Thyroid gland (tissue), 4 donors: ENCODE results near the gene ENGASE. TPM values are rescaled to one million over a fixed set of nuclear protein-coding genes. Genes with fewer than 3 reads are reported as not detected.

Source experiments
- DNase-seq, 2 donors: peaks; one replicate each; pipeline ENCODE4 v3.0.0-alpha.2; 2019
- H3K27ac ChIP-seq, 3 donors: fragments of 200-600 bp; sonication (generic); 1 replicate in 2 of 3; 2 replicates in 1 of 3; pipeline ENCODE4 v1.5.1; 2016 to 2019; ENCODE audit warnings: mild to moderate bottlenecking in 1 of 3, moderate library complexity in 1 of 3
- H3K27me3 ChIP-seq: fragments of 200-600 bp; sonication (generic); one replicate; pipeline ENCODE4 v1.5.1; 2019
- H3K36me3 ChIP-seq, 2 donors: fragments of 200-600 bp; sonication (generic); one replicate each; pipeline ENCODE4 v1.5.1; 2016 to 2019
- H3K4me1 ChIP-seq, 2 donors: fragments of 200-600 bp; sonication (generic); one replicate each; pipeline ENCODE4 v1.5.1; 2017 to 2019
- H3K4me3 ChIP-seq, 3 donors: fragments of 200-600 bp; sonication (generic); replicated peaks in 1 of 3; 1 replicate in 2 of 3; 2 replicates in 1 of 3; pipeline ENCODE4 v1.5.1; 2016; ENCODE audit warnings: mild to moderate bottlenecking in 1 of 3
- H3K9me3 ChIP-seq: fragments of 200-600 bp; sonication (generic); one replicate; pipeline ENCODE4 v1.5.1; 2017
- POLR2A ChIP-seq, 2 donors: fragments of 450-650 bp; IDR thresholded peaks; one replicate each; pipeline ENCODE4 v1.6.1; 2017; ENCODE audit warnings: antibody characterized with exemption in 2 of 2, mild to moderate bottlenecking in 2 of 2, moderate library complexity in 1 of 2
- WGBS, 2 donors: methylation state at CpG; one replicate each; pipeline ENCODE4 v1.1.5; 2017; 5-methylcytosine and 5-hydroxymethylcytosine counted together
- intact Hi-C: fragments of 100-400 bp; cut with DNase I; formaldehyde crosslinking; loops from one replicate; pipeline ENCODE4 v1.15.1; 2023
- total RNA-seq, 4 donors: library from RNA; depleted of rRNA; stranded (reverse); fragments of >200 nt; gene quantifications; one replicate each; pipeline ENCODE4 v1.2.3, GENCODE V29; 2016
- TF ChIP-seq, protein P1 (sequence below), 6 experiments: fragments of 200-600 bp in 3 of 6; fragments of 450-650 bp in 3 of 6; sonication (generic) in 3 of 6; IDR thresholded peaks; one replicate each; pipeline ENCODE4 v1.5.1; 2016 to 2019; ENCODE audit warnings: antibody characterized with exemption in 6 of 6, mild to moderate bottlenecking in 2 of 6, inconsistent platforms in 1 of 6, moderate library complexity in 1 of 6

The ENGASE gene
- total RNA-seq, 4 donors from 2014 or later, result 23.9 to 37.1 (median 31.2) TPM

GRCh38 chr17:79036596-79036995 is 38.0 kb upstream of the ENGASE start:
- H3K36me3 ChIP-seq, result no peaks in the 10 kb centered on the region
- no peak for DNase-seq
- no peaks in the 10 kb centered on the region for H3K27me3 ChIP-seq
- H3K27ac ChIP-seq, result no peak overlapping the region
- H3K4me1 ChIP-seq, result peaks cover 0 to 23% of the 10 kb centered on the region in 2 donors
- no peak overlapping the region for H3K4me3 ChIP-seq
- TF ChIP-seq POLR2A (IDR thresholded peaks at IDR 0.05), result no peak
- TF ChIP-seq, protein P1, sequence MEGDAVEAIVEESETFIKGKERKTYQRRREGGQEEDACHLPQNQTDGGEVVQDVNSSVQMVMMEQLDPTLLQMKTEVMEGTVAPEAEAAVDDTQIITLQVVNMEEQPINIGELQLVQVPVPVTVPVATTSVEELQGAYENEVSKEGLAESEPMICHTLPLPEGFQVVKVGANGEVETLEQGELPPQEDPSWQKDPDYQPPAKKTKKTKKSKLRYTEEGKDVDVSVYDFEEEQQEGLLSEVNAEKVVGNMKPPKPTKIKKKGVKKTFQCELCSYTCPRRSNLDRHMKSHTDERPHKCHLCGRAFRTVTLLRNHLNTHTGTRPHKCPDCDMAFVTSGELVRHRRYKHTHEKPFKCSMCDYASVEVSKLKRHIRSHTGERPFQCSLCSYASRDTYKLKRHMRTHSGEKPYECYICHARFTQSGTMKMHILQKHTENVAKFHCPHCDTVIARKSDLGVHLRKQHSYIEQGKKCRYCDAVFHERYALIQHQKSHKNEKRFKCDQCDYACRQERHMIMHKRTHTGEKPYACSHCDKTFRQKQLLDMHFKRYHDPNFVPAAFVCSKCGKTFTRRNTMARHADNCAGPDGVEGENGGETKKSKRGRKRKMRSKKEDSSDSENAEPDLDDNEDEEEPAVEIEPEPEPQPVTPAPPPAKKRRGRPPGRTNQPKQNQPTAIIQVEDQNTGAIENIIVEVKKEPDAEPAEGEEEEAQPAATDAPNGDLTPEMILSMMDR (IDR thresholded peaks at IDR 0.05), result no peak
- intact Hi-C loops, result no loop called here
- 77 to 80% methylated on average over 3 of the region's 3 CpGs for WGBS, 2 donors
- no peaks in the 10 kb centered on the region for H3K9me3 ChIP-seq

- peak overlapping the region in 1 of 3 donors; percentile 59 for H3K27ac ChIP-seq
- DNase-seq, result peak in 1 of 2 donors; percentile 29
- 58 to 83% methylated on average over 5 to 8 of the region's 8 CpGs for WGBS, 2 donors
Measured at GRCh38 chr17:79038545-79039135, 36.0 kb upstream of the ENGASE start.

DNA sequence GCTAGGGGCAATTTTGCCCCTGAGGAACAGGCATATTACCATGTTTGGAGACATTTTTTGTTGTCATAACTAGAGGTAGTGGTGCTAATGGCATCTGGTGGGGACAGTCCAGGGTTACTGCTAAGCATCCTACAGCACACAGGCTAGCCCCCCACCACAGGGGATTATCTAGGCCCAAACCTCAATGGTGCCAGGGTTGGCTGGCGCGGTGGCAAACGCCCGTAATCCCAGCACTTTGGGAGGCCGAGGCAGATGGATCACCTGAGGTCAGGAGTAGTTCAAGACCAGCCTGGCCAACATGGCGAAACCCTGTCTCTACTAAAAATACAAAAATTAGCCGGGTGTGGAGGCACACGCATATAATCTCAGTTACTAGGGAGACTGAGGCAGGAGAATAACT is 35.5 kb upstream of the ENGASE start:
- peak overlapping the region in 1 of 3 donors; percentile 59 for H3K27ac ChIP-seq
- intact Hi-C loops, result no loop called here

More at GRCh38 chr17:79038545-79039135, 36.0 kb upstream of the ENGASE start:
- Histone ChIP-seq H3K27me3 (no peaks in the 10 kb centered on the region), H3K4me1 (peaks cover 0 to 21% of the 10 kb centered on the region in 2 donors), H3K36me3 (no peaks in the 10 kb centered on the region), H3K9me3 (no peaks in the 10 kb centered on the region), H3K4me3 (no peak overlapping the region)
- TF ChIP-seq, protein P1 (IDR thresholded peaks at IDR 0.05), result no peak
- no peak for TF ChIP-seq POLR2A (IDR thresholded peaks at IDR 0.05)
- intact Hi-C loops, result no loop called here

DNA sequence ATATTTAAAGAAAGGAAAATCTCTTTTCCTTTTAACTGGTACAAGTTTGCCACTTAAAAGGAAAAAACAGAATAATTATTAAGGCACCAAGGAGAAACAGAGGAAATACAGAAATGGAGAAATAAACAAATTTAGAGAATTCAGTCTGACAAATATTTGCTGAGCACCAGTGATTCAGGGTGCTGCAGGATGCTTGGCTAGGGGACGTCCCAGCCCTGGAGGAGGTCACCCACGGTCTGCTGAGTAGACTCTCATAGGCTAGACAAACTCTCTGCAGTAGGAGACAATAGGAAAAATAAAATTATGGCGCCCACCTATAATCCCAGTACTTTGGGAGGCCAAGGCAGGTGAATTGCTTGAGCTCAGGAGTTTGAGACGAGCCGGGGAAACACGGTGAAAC is 34.7 kb upstream of the ENGASE start:
- Histone ChIP-seq H3K9me3 (no peaks in the 10 kb centered on the region), H3K4me3 (no peak overlapping the region), H3K36me3 (no peaks in the 10 kb centered on the region), H3K4me1 (peaks cover 0 to 9% of the 10 kb centered on the region in 2 donors), H3K27me3 (no peaks in the 10 kb centered on the region), H3K27ac (no peak overlapping the region)
- DNase-seq, result no peak
- TF ChIP-seq, protein P1 (IDR thresholded peaks at IDR 0.05), result no peak
- TF ChIP-seq POLR2A (IDR thresholded peaks at IDR 0.05), result no peak
- intact Hi-C loops, result no loop called here
- 90 to 91% methylated on average over 6 of the region's 6 CpGs for WGBS, 2 donors

More for the DNA sequence above, 35.5 kb upstream of the ENGASE start:
- no peaks in the 10 kb centered on the region for H3K27me3 ChIP-seq
- no peaks in the 10 kb centered on the region for H3K9me3 ChIP-seq
- no peak for DNase-seq
- 92 to 96% methylated on average over 8 of the region's 8 CpGs for WGBS, 2 donors
- H3K36me3 ChIP-seq, result no peaks in the 10 kb centered on the region
- H3K4me1 ChIP-seq, result peaks cover 0 to 15% of the 10 kb centered on the region in 2 donors
- no peak overlapping the region for H3K4me3 ChIP-seq
- TF ChIP-seq, protein P1 (IDR thresholded peaks at IDR 0.05), result no peak
- no peak for TF ChIP-seq POLR2A (IDR thresholded peaks at IDR 0.05)

- Histone ChIP-seq H3K9me3 (no peaks in the 10 kb centered on the region), H3K27me3 (no peaks in the 10 kb centered on the region), H3K4me1 (peaks cover 0 to 4% of the 10 kb centered on the region in 2 donors), H3K27ac (no peak overlapping the region), H3K4me3 (no peak overlapping the region), H3K36me3 (no peaks in the 10 kb centered on the region)
- WGBS, 2 donors, result 63 to 66% methylated on average over 10 to 13 of the region's 13 CpGs
- intact Hi-C loops, result no loop called here
- TF ChIP-seq, protein P1 (IDR thresholded peaks at IDR 0.05), result no peak
- no peak for TF ChIP-seq POLR2A (IDR thresholded peaks at IDR 0.05)
- DNase-seq, result no peak
Measured at GRCh38 chr17:79041041-79041570, 33.5 kb upstream of the ENGASE start.
